NCI-H748 (cell line): Measurements from ENCODE around the gene PANK1.
"Not testable (repeated sequence)": the region's sequence is repeated elsewhere in the genome, so short reads cannot be mapped to it uniquely, and the experiment has no call there.

Source experiments
- DNase-seq: peaks from one replicate; lab custom pipeline; 2025; ENCODE audit not compliant: unreplicated experiment; lab: John Stamatoyannopoulos, UW

PANK1 gene

GRCh38 chr10:89622151-89622550 is 22.9 kb downstream of the PANK1 start:
- DNase-seq: no peak

- DNase-seq: no peak
These were observed 23.6 kb downstream of the PANK1 start for GRCh38 chr10:89621438-89621837.

GRCh38 chr10:89620296-89620695 is 24.7 kb downstream of the PANK1 start:
- DNase-seq: not testable (repeated sequence)

GRCh38 chr10:89615824-89616223 is 29.2 kb downstream of the PANK1 start:
- DNase-seq: no peak

GRCh38 chr10:89615112-89615511 is 29.9 kb downstream of the PANK1 start:
- no peak for DNase-seq

- no peak for DNase-seq
These were observed 31.5 kb downstream of the PANK1 start for GRCh38 chr10:89613582-89613981.

- DNase-seq: no peak
These were observed 33.8 kb downstream of the PANK1 start for GRCh38 chr10:89611282-89611681.

- no peak for DNase-seq
These were observed 35.2 kb downstream of the PANK1 start for GRCh38 chr10:89609833-89610346.

GRCh38 chr10:89604200-89604599 is 40.8 kb downstream of the PANK1 start:
- no peak for DNase-seq

GRCh38 chr10:89602919-89603318 is 42.1 kb downstream of the PANK1 start:
- no peak for DNase-seq

- DNase-seq: no peak
These were observed 43.2 kb downstream of the PANK1 start for GRCh38 chr10:89601728-89602361.

- no peak for DNase-seq
These were observed 45.0 kb downstream of the PANK1 start for GRCh38 chr10:89600041-89600440.

GRCh38 chr10:89593043-89593442 is 52.0 kb downstream of the PANK1 start:
- no peak for DNase-seq

- no peak for DNase-seq
These were observed 52.5 kb downstream of the PANK1 start for GRCh38 chr10:89592539-89592938.

- DNase-seq: no peak
These were observed 53.2 kb downstream of the PANK1 start for GRCh38 chr10:89591796-89592271.

GRCh38 chr10:89591111-89591795 is 53.8 kb downstream of the PANK1 start:
- no peak for DNase-seq

GRCh38 chr10:89590326-89590725 is 54.7 kb downstream of the PANK1 start:
- no peak for DNase-seq

- no peak for DNase-seq
These were observed 55.8 kb downstream of the PANK1 start for GRCh38 chr10:89589101-89589720.

GRCh38 chr10:89588671-89589070 is 56.4 kb downstream of the PANK1 start:
- DNase-seq: no peak

- no peak for DNase-seq
These were observed 63.0 kb downstream of the PANK1 start for GRCh38 chr10:89582022-89582421.

GRCh38 chr10:89580243-89580642 is 64.8 kb downstream of the PANK1 start:
- no peak for DNase-seq

- no peak for DNase-seq
These were observed 68.3 kb downstream of the PANK1 start for GRCh38 chr10:89576696-89577095.
